GM12891 (cell line): ENCODE measurements around the gene GDPD1.
"Not testable (repeated sequence)": the region's sequence is repeated elsewhere in the genome, so short reads cannot be mapped to it uniquely, and the experiment has no call there.

Source experiments
- DNase-seq: peaks from one replicate; pipeline ENCODE4 v3.0.0; 2011; ENCODE audit warnings: low spot score; ENCODE audit not compliant: insufficient read length
- FAIRE-seq: peaks from 2 replicates; lab custom pipeline; 2011; peaks lifted over from hg19 to GRCh38; lab: Jason Lieb, UNC
- PAX5 ChIP-seq: IDR thresholded peaks from 2 replicates; pipeline ENCODE4 v1.6.1; 2011; ENCODE audit warnings: low read length, moderate library complexity, mild to moderate bottlenecking; ENCODE audit not compliant: insufficient read depth, severe bottlenecking
- POLR2A ChIP-seq: IDR thresholded peaks from 2 replicates; pipeline ENCODE4 v1.6.1; 2011; ENCODE audit warnings: low read depth, low read length, control low read depth
- POLR2AphosphoS5 ChIP-seq: IDR thresholded peaks from 2 replicates; pipeline ENCODE4 v1.6.1; 2011; ENCODE audit warnings: low read depth, low read length, control low read depth
- POU2F2 ChIP-seq: IDR thresholded peaks from 2 replicates; pipeline ENCODE4 v1.6.1; 2011; ENCODE audit warnings: low read depth, mild to moderate bottlenecking, control low read depth, low read length, moderate library complexity
- SPI1 ChIP-seq: IDR thresholded peaks from 2 replicates; pipeline ENCODE4 v1.6.1; 2011; ENCODE audit warnings: low read depth, low read length, control low read depth
- TAF1 ChIP-seq: IDR thresholded peaks from 2 replicates; pipeline ENCODE4 v1.6.1; 2011; ENCODE audit warnings: low read depth, low read length, control low read depth

Gene GDPD1

DNA sequence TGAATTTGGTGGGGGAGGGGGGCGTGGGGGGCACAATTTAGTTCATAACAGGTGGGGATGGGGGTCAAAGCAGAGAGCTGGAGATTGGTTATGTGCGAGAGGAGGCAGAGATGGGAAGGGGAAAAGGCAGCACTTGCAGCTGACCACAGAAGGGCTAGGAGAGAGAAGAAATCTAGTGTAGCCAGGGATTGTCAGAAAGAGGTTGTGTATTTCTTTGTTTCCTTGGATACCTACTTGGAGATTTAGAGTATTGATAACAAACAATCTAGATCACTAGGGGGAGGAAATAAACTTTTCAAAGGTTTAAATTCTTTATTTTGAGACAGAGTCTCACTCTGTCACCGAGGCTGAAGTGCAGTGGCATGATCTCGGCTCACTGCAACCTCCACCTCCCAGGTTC is 64.0 kb downstream of the GDPD1 start:
- FAIRE-seq = no peak
- no peak for TF ChIP-seq SPI1
- no peak for TF ChIP-seq TAF1
- TF ChIP-seq POLR2A = no peak
- TF ChIP-seq POU2F2 = no peak
- no peak for TF ChIP-seq PAX5
- no peak for TF ChIP-seq POLR2AphosphoS5
- DNase-seq = no peak

DNA sequence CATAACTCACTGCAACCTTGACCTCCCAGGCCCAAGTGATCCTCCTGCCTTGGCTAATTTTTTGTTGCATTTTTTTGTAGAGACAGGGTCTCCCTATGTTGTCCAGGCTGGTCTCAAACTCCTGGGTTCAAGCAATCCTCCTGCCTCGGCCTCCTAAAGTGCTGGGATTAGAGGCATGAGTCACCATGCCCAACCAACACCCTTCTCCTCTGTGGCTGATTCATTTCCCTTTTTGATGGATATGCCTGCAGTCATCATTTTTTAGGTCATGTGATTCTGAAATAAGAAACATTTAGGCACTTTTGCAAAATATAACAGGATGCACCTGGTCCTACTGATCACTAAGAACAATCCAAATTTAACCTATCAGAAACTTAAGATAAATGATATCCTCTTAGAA is 67.1 kb downstream of the GDPD1 start:
- DNase-seq = no peak
- TF ChIP-seq PAX5 = no peak
- TF ChIP-seq SPI1 = peak; percentile 8; the same call in 1 of the 2 replicates
- FAIRE-seq = no peak

- FAIRE-seq = no peak
- TF ChIP-seq TAF1 = no peak
- no peak for TF ChIP-seq POLR2AphosphoS5
- no peak for TF ChIP-seq POU2F2
- TF ChIP-seq POLR2A = no peak
- TF ChIP-seq PAX5 = no peak
- no peak for TF ChIP-seq SPI1
- DNase-seq = no peak
Measured at GRCh38 chr17:59287891-59288290, 67.6 kb downstream of the GDPD1 start.

- no peak for FAIRE-seq
- DNase-seq = no peak
- TF ChIP-seq PAX5 (no peak), TAF1 (no peak), POU2F2 (no peak), SPI1 (no peak), POLR2AphosphoS5 (no peak), POLR2A (no peak)
Measured at GRCh38 chr17:59289981-59290301, 69.6 kb downstream of the GDPD1 start.

DNA sequence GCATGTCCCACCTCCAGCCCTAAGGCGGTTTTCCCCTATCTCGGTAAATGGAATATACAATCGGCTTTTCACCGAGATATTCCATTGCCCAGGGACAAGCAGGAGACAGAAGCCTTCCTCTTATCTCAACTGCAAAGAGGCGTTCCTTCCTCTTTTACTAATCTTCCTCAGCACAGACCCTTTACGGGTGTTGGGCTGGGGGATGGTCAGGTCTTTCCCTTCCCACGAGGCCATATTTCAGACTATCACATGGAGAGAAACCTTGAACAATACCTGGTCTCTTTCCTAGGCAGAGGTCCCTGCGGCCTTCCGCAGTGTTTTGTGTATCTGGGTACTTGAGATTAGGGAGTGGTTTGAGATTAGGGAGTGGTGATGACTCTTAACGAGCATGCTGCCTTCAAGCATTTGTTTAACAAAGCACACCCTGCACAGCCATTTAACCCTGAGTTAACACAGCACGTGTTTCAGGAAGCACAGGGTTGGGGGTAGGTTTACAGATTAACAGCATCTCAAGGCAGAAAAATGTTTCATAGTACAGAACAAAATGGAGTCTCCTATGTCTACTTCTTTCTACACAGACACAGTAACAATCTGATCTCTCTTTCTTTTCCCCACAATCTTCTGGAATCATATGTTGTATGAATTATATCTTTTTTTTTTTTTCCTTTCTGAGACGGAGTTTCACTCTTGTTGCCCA is 70.1 kb downstream of the GDPD1 start:
- FAIRE-seq = not testable (repeated sequence)

GRCh38 chr17:59292174-59292523 is 71.8 kb downstream of the GDPD1 start:
- DNase-seq = no peak

More for the DNA sequence above, 70.1 kb downstream of the GDPD1 start:
- DNase-seq = not testable (repeated sequence)

GRCh38 chr17:59296190-59296589 is 75.9 kb downstream of the GDPD1 start:
- no peak for DNase-seq
- TF ChIP-seq PAX5 (no peak), POU2F2 (no peak), POLR2A (no peak), TAF1 (no peak), POLR2AphosphoS5 (no peak), SPI1 (no peak)
- no peak for FAIRE-seq

More at GRCh38 chr17:59292174-59292523, 71.8 kb downstream of the GDPD1 start:
- peak; percentile 13 for FAIRE-seq
- no peak for TF ChIP-seq POLR2AphosphoS5

DNA sequence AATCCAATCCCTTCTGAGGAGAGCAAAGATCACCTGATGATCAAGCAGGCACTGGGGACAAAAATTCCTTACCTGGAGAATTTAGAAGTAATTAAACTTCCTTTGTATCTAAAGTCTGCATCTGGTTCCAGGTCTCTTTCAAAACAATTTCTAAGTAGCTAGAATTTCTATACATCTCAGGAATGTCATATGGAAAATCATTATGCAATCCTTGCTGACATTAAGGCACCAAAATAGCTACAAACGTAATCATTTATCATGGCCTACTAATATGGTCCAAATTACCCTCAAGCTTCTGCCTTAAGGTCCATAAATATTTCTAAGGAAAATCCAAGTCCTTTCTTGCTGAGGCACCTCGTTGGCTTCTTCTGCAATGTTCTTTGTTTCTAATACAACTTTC is 78.2 kb downstream of the GDPD1 start:
- FAIRE-seq (no peak), DNase-seq (no peak)
- TF ChIP-seq SPI1 = no peak
- no peak for TF ChIP-seq POLR2AphosphoS5
- no peak for TF ChIP-seq POU2F2
- no peak for TF ChIP-seq PAX5
- no peak for TF ChIP-seq TAF1
- TF ChIP-seq POLR2A = no peak

GRCh38 chr17:59299400-59300092 is 79.2 kb downstream of the GDPD1 start:
- TF ChIP-seq TAF1 = no peak
- TF ChIP-seq POLR2A = no peak
- no peak for TF ChIP-seq PAX5
- TF ChIP-seq SPI1 = no peak
- no peak for TF ChIP-seq POU2F2
- no peak for TF ChIP-seq POLR2AphosphoS5
- DNase-seq (no peak), FAIRE-seq (no peak)

DNA sequence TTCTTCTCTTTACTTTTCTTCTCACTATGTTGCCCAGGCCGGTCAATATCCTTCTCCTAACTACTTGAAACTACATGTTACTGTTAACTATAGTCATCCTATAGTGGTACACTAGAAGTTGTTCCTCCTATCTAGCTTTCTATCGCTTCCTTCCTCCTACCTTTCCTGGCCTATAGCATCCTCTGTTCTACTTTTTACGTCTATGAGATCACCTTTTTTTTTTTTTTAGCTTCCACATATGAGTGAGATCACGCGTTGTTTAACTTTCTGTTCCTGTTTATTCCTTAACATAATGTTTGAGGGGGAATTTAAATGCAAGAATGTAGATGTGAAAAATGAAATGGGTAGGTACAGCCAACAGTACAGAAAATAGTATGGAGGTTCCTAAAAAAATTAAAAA is 80.6 kb downstream of the GDPD1 start:
- FAIRE-seq (no peak), DNase-seq (no peak)
- TF ChIP-seq TAF1 = no peak
- TF ChIP-seq SPI1 = peak; percentile 61
- TF ChIP-seq POLR2A = no peak
- TF ChIP-seq PAX5 = no peak

- DNase-seq = no peak
- TF ChIP-seq POLR2AphosphoS5 (no peak), POU2F2 (no peak), PAX5 (no peak)
- no peak for FAIRE-seq
Measured at GRCh38 chr17:59304811-59305210, 84.5 kb downstream of the GDPD1 start.
